RWPE1 (cell line): ENCODE data around the gene CTSK.
"Not testable (repeated sequence)": the region's sequence is repeated elsewhere in the genome, so short reads cannot be mapped to it uniquely, and the experiment has no call there.

Source experiments
- CTCF ChIA-PET: fragments of 350-600 bp; sonication (Branson Sonifier 250); formaldehyde crosslinking; extraction: SDS; loops from one replicate; lab custom pipeline; 2021; lab: Yijun Ruan, JAX
- POLR2A ChIA-PET: fragments of 400-600 bp; formaldehyde crosslinking; extraction: SDS; loops from one replicate; lab custom pipeline; 2020; ENCODE audit warnings: antibody characterized with exemption; ENCODE audit not compliant: low non-redundant PET; lab: Yijun Ruan, JAX
- DNase-seq: peaks from one replicate; pipeline ENCODE4 v3.0.0; 2012; ENCODE audit warnings: low spot score
- H3K27ac ChIP-seq: fragments of 450-650 bp; 2 replicates; pipeline ENCODE4 v1.5.1; 2017
- TF ChIP-seq, protein P1 (sequence below): fragments of 450-650 bp; conservative IDR thresholded peaks from 2 replicates; pipeline ENCODE4 v1.5.1; 2017; ENCODE audit warnings: low read depth, mild to moderate bottlenecking

The CTSK gene

GRCh38 chr1:150808121-150808520 lies at the start of gene CTSK:
CTSK (minus strand) TSS chr1:150808260; CDS start chr1:150806805, 1,455 bp downstream.
- peak within 1 kb of the TSS; percentile 88 for H3K27ac ChIP-seq
- ChIA-PET POLR2A (no interaction called here), CTCF (interaction anchor here (1.6 kb wide), 1 partner anchor 13 kb away, joined by 5 read pairs; no protein-coding TSS in a partner anchor)
- TF ChIP-seq, protein P1, sequence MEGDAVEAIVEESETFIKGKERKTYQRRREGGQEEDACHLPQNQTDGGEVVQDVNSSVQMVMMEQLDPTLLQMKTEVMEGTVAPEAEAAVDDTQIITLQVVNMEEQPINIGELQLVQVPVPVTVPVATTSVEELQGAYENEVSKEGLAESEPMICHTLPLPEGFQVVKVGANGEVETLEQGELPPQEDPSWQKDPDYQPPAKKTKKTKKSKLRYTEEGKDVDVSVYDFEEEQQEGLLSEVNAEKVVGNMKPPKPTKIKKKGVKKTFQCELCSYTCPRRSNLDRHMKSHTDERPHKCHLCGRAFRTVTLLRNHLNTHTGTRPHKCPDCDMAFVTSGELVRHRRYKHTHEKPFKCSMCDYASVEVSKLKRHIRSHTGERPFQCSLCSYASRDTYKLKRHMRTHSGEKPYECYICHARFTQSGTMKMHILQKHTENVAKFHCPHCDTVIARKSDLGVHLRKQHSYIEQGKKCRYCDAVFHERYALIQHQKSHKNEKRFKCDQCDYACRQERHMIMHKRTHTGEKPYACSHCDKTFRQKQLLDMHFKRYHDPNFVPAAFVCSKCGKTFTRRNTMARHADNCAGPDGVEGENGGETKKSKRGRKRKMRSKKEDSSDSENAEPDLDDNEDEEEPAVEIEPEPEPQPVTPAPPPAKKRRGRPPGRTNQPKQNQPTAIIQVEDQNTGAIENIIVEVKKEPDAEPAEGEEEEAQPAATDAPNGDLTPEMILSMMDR = no peak
- no peak for DNase-seq

DNA sequence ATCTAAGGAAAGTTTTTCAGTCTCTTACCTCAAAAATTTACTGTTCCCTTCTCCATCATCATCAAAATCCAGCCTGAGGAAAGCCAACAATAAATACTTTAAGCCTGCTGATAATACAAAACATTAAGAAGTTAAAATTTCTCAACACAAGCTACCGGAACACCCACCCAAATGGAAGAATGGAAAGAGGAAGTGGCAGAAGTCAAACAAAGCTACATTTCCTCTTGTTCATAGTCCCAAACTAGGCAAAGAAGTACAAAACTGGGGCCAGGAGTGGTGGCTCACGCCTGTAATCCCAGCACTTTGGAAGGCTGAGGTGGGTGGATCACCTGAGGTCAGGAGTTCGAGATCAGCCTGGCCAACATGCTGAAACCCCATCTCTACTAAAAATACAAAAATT lies 44.7 kb upstream of the CTSK start:
- POLR2A ChIA-PET, CTCF ChIA-PET, DNase-seq, H3K27ac ChIP-seq: not testable (repeated sequence)

- H3K27ac ChIP-seq, CTCF ChIA-PET, DNase-seq, POLR2A ChIA-PET: not testable (repeated sequence)
These were observed 42.8 kb upstream of the CTSK start for GRCh38 chr1:150850801-150851362.

DNA sequence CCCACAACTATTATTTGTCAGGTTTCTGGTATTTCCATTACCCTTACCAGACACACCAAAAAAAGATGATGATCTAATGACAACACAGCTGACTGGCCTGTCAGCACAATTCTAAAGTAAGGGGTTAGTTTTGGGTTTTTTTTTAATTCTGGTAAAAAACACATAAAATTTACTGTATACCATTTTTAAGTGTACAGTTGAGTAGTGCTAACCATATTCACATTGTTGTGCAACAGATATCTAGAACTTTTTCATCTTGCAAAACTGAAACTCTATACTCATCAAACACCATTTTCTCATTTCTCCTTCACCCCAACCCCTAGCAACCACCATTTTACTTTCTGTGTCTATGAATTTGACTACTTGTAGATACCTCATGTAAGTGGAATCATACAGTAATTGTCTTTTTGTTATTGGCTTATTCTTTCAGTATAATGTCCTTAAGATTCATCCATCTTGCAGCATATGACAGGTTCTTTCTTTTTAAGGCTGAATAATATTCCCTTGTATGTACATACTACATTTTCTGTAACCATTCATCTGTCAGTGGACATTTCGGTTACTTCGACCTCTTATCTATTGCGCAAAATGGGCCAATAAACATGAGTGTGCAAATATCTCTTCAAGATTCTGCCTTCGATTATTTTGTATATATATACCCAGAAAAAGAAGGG lies 38.5 kb upstream of the CTSK start:
- CTCF ChIA-PET = interaction anchor here (0.6 kb wide), 1 partner anchor 26 kb away, joined by 3 read pairs; no protein-coding TSS in a partner anchor
- H3K27ac ChIP-seq = no peak overlapping the region
- POLR2A ChIA-PET = no interaction called here
- TF ChIP-seq, protein P1 = no peak
- no peak for DNase-seq

DNA sequence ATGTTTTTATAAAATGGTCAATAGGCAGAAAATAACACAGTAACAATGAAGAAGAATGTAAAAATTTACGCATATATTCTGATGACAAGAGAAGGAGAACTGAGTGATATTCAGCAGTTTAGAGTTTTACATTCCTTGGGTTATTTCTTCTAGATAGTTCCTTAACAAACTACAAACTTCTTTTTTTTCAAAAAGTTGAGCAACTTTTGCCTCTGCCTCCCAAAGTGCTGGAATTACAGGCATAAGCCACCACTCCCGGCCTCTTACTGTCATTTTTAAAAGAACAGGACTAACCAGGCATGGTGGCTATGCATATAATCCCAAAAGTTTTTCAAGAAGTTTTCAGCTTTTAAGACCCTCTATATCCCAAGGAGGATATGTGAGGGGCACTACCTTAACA lies 35.4 kb upstream of the CTSK start:
- DNase-seq = no peak
- TF ChIP-seq, protein P1 = no peak
- CTCF ChIA-PET = no interaction called here
- no peak overlapping the region for H3K27ac ChIP-seq
- POLR2A ChIA-PET = no interaction called here

GRCh38 chr1:150842964-150843363 lies 34.9 kb upstream of the CTSK start:
- ChIA-PET POLR2A (no interaction called here), CTCF (no interaction called here)
- TF ChIP-seq, protein P1 = no peak
- DNase-seq = no peak
- no peak overlapping the region for H3K27ac ChIP-seq

- H3K27ac ChIP-seq = no peak overlapping the region
- TF ChIP-seq, protein P1 = no peak
- ChIA-PET POLR2A (no interaction called here), CTCF (interaction anchor here (0.5 kb wide), 1 partner anchor 249 kb away, joined by 3 read pairs; no protein-coding TSS in a partner anchor)
- DNase-seq = no peak
These were observed 34.3 kb upstream of the CTSK start for GRCh38 chr1:150842343-150842742.
